Suprapubic skin (tissue), 4 donors: Measurements from ENCODE around the gene FRMD4B.

ENCODE experiments used
- CTCF ChIP-seq, 2 donors: fragments of 200-600 bp in 1 of 2; fragments of 450-650 bp in 1 of 2; sonication (generic) in 1 of 2; IDR thresholded peaks; one replicate each; pipeline ENCODE4 v1.5.1; 2016 to 2019; ENCODE audit warnings: antibody characterized with exemption in 2 of 2, mild to moderate bottlenecking in 1 of 2, moderate library complexity in 1 of 2
- EP300 ChIP-seq: sonication (generic); formaldehyde crosslinking; IDR thresholded peaks from one replicate; pipeline ENCODE4 v1.6.1; 2017; ENCODE audit warnings: antibody characterized with exemption
- POLR2A ChIP-seq, 2 donors: fragments of 450-650 bp; IDR thresholded peaks; one replicate each; pipeline ENCODE4 v1.6.1; 2017; ENCODE audit warnings: antibody characterized with exemption in 2 of 2, mild to moderate bottlenecking in 2 of 2, moderate library complexity in 2 of 2
- POLR2AphosphoS5 ChIP-seq, 3 donors: sonication (generic); formaldehyde crosslinking; IDR thresholded peaks; one replicate each; pipeline ENCODE4 v1.6.1; 2017; ENCODE audit warnings: antibody characterized with exemption in 3 of 3

- TF ChIP-seq CTCF (IDR thresholded peaks at IDR 0.05) (no peak), EP300 (no peak), POLR2AphosphoS5 (IDR thresholded peaks at IDR 0.05) (no peak), POLR2A (IDR thresholded peaks at IDR 0.05) (no peak)
These were observed 264.4 kb downstream of the FRMD4B start for GRCh38 chr3:69121513-69121912.
